OCI-LY1 (cell line): ENCODE results near the gene SPATA32.
A peak's percentile ranks its signal among the peaks of the same experiment; 100 is the strongest.

Source experiments
- H2AFZ ChIP-seq: fragments of 200-600 bp; sonication (generic), shearing (Covaris generic); 2 replicates; pipeline ENCODE4 v1.6.0; 2014; ENCODE audit warnings: antibody characterized with exemption, mild to moderate bottlenecking, low read length
- H3F3A ChIP-seq: fragments of 200-600 bp; sonication (generic), shearing (Covaris generic); 2 replicates; pipeline ENCODE4 v1.6.0; 2014; ENCODE audit warnings: mild to moderate bottlenecking, antibody characterized with exemption, low read length, moderate library complexity; ENCODE audit not compliant: insufficient read depth
- H3K27ac ChIP-seq: fragments of 200-600 bp; sonication (generic); 2 replicates; pipeline ENCODE4 v1.5.1; 2014; ENCODE audit warnings: low read length, mixed run types, mild to moderate bottlenecking, low read depth; ENCODE audit not compliant: poor library complexity, severe bottlenecking
- H3K27me3 ChIP-seq: fragments of 200-600 bp; sonication (generic); 2 replicates; pipeline ENCODE4 v1.6.0; 2014; ENCODE audit warnings: antibody characterized with exemption, mild to moderate bottlenecking, low read length, moderate library complexity; ENCODE audit not compliant: insufficient read depth
- H3K36me3 ChIP-seq: fragments of 200-600 bp; sonication (generic); 2 replicates; pipeline ENCODE4 v1.6.1; 2014; ENCODE audit warnings: mild to moderate bottlenecking, antibody characterized with exemption, low read length, moderate library complexity, mixed read lengths; ENCODE audit not compliant: insufficient read depth
- H3K4me1 ChIP-seq: fragments of 200-600 bp; sonication (generic); 2 replicates; pipeline ENCODE4 v1.5.1; 2014; ENCODE audit warnings: mild to moderate bottlenecking, low read length, moderate library complexity; ENCODE audit not compliant: insufficient read depth, severe bottlenecking
- H3K4me2 ChIP-seq: fragments of 200-600 bp; sonication (generic), shearing (Covaris generic); 2 replicates; pipeline ENCODE4 v1.6.1; 2014; ENCODE audit warnings: low read length
- H3K4me3 ChIP-seq: fragments of 200-600 bp; sonication (generic); 2 replicates; pipeline ENCODE4 v1.5.1; 2014; ENCODE audit warnings: low read length, low read depth, mild to moderate bottlenecking, mixed read lengths; ENCODE audit not compliant: poor library complexity, severe bottlenecking
- H3K79me2 ChIP-seq: fragments of 200-600 bp; shearing (Covaris generic); 2 replicates; pipeline ENCODE4 v1.6.1; 2016; ENCODE audit warnings: mixed run types, low read length, mixed read lengths; ENCODE audit not compliant: insufficient read depth
- H3K9ac ChIP-seq: fragments of 200-600 bp; sonication (generic), shearing (Covaris generic); 2 replicates; pipeline ENCODE4 v1.6.1; 2014; ENCODE audit warnings: mild to moderate bottlenecking, low read length, mixed read lengths
- H3K9me2 ChIP-seq: fragments of 200-600 bp; sonication (generic), shearing (Covaris generic); 2 replicates; pipeline ENCODE4 v1.6.1; 2014; ENCODE audit warnings: low read depth, mild to moderate bottlenecking, low read length, mixed read lengths
- H3K9me3 ChIP-seq: fragments of 200-600 bp; shearing (Covaris generic); 2 replicates; pipeline ENCODE4 v1.6.1; 2014; ENCODE audit warnings: low read length, mixed read lengths
- H4K20me1 ChIP-seq: fragments of 200-600 bp; sonication (generic), shearing (Covaris generic); 2 replicates; pipeline ENCODE4 v1.6.0; 2016; ENCODE audit warnings: mild to moderate bottlenecking, low read length; ENCODE audit not compliant: insufficient read depth
- CTCF ChIP-seq: fragments of 200-600 bp; sonication (generic), shearing (Covaris generic); IDR thresholded peaks from 2 replicates; pipeline ENCODE4 v1.5.1; 2017; ENCODE audit warnings: mild to moderate bottlenecking, antibody characterized with exemption, low read length, moderate library complexity, mixed read lengths
- EZH2 ChIP-seq: fragments of 200-600 bp; sonication (generic), shearing (Covaris generic); IDR thresholded peaks from 2 replicates; pipeline ENCODE4 v1.8.0; 2017; ENCODE audit warnings: borderline replicate concordance, mixed run types, mild to moderate bottlenecking, antibody characterized with exemption, low read length, moderate library complexity, mixed read lengths

The SPATA32 gene

DNA sequence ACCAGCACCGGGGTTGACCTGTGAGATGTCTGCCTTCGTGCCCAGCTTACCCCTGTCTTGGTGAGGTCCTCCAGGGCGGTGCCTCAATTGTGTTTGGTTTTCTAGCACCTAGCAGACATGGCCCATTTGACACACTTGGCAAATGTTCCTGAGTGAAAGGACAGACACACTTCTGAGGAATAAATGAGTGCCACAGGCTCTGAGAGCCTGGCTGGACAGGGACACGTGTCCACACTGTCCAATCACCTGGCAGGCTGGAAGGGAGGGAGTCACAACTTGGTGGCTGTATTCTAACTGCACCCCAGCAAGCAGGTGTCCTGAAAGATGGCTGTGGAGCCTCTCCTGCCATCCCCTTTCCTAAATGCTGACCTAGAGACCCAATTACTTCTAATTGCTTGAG, 47.5 kb upstream of the SPATA32 start:
- Histone ChIP-seq H3K4me3 (no peak overlapping the region), H3K9me2 (no peaks in the 10 kb centered on the region), H3K9me3 (no peaks in the 10 kb centered on the region), H3K27ac (no peak overlapping the region), H3K79me2 (peaks cover 9% of the 10 kb centered on the region), H3K4me2 (no peak overlapping the region), H2AFZ (no peak overlapping the region), H3F3A (no peaks in the 10 kb centered on the region), H3K36me3 (peaks cover 10% of the 10 kb centered on the region; the same call in 1 of the 2 replicates), H3K27me3 (no peaks in the 10 kb centered on the region), H3K9ac (no peak overlapping the region), H4K20me1 (no peaks in the 10 kb centered on the region), H3K4me1 (peaks cover 55% of the 10 kb centered on the region)
- no peak for TF ChIP-seq EZH2
- no peak for TF ChIP-seq CTCF

GRCh38 chr17:45308840-45309239, 46.9 kb upstream of the SPATA32 start:
- Histone ChIP-seq H3K9me3 (no peaks in the 10 kb centered on the region), H3K4me1 (peaks cover 49% of the 10 kb centered on the region), H3K27me3 (no peaks in the 10 kb centered on the region), H3K9ac (no peak overlapping the region), H3K27ac (no peak overlapping the region), H3K9me2 (no peaks in the 10 kb centered on the region), H3K79me2 (peaks cover 5% of the 10 kb centered on the region), H3K36me3 (peaks cover 10% of the 10 kb centered on the region; the same call in 1 of the 2 replicates), H4K20me1 (no peaks in the 10 kb centered on the region), H2AFZ (no peak overlapping the region), H3K4me2 (no peak overlapping the region), H3K4me3 (no peak overlapping the region), H3F3A (no peaks in the 10 kb centered on the region)
- TF ChIP-seq EZH2 = no peak
- no peak for TF ChIP-seq CTCF

DNA sequence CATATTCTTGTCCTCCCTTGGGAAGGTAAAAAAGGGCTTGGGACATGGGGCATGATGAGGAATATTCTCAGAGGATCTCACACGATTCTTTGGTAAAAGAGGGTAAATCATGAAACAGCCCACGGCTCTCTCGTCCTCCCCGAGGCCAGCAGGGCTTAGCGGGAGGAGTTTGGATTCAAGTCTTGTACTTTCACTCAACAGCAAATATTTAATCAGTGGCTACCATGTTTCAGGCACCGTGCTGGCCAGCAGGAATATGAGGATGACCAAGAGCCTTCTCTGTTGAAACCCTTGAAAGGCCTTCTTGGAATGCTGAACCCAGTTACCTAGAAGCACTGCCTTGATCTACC, 46.1 kb upstream of the SPATA32 start:
- H3K9me3 ChIP-seq = no peaks in the 10 kb centered on the region
- H3K4me2 ChIP-seq = peak overlapping the region; percentile 14; the same call in 1 of the 2 replicates
- H3K36me3 ChIP-seq = peaks cover 10% of the 10 kb centered on the region; the same call in 1 of the 2 replicates
- peak overlapping the region; percentile 41 for H3K27ac ChIP-seq
- H3K4me1 ChIP-seq = peaks cover 47% of the 10 kb centered on the region
- no peak overlapping the region for H2AFZ ChIP-seq
- no peaks in the 10 kb centered on the region for H3K79me2 ChIP-seq
- no peaks in the 10 kb centered on the region for H4K20me1 ChIP-seq
- H3K4me3 ChIP-seq = no peak overlapping the region
- TF ChIP-seq CTCF = no peak
- TF ChIP-seq EZH2 = no peak
- H3F3A ChIP-seq = no peaks in the 10 kb centered on the region
- no peaks in the 10 kb centered on the region for H3K9me2 ChIP-seq
- H3K27me3 ChIP-seq = no peaks in the 10 kb centered on the region
- no peak overlapping the region for H3K9ac ChIP-seq
